Astrocyte (in vitro differentiated cells and primary cell): Measurements from ENCODE around the gene C8A. TPM values are rescaled to one million over a fixed set of nuclear protein-coding genes. Genes with fewer than 3 reads are reported as not detected.

Experiments used
- DNase-seq: peaks from one replicate; pipeline ENCODE4 v3.0.0-alpha.2; 2010; ENCODE audit warnings: low read depth
- FAIRE-seq: peaks from 2 replicates; lab custom pipeline; 2011; peaks lifted over from hg19 to GRCh38; lab: Jason Lieb, UNC
- H2AFZ ChIP-seq: 2 replicates; pipeline ENCODE4 v1.6.0; 2012; ENCODE audit warnings: low read depth, low read length, inconsistent platforms
- H3K27ac ChIP-seq: 2 replicates; pipeline ENCODE4 v1.5.1; 2011; ENCODE audit warnings: low read depth, low read length, inconsistent platforms
- H3K27me3 ChIP-seq: 2 replicates; pipeline ENCODE4 v1.6.0; 2011; ENCODE audit warnings: low read length, inconsistent platforms; ENCODE audit not compliant: insufficient read depth
- H3K36me3 ChIP-seq: 2 replicates; pipeline ENCODE4 v1.5.1; 2011; ENCODE audit warnings: low read length, inconsistent platforms; ENCODE audit not compliant: insufficient read depth
- H3K4me1 ChIP-seq: 2 replicates; pipeline ENCODE4 v1.5.1; 2011; ENCODE audit warnings: low read length, inconsistent platforms; ENCODE audit not compliant: insufficient read depth
- H3K4me2 ChIP-seq: 2 replicates; pipeline ENCODE4 v1.6.0; 2012; ENCODE audit warnings: low read length, inconsistent platforms
- H3K4me3 ChIP-seq: 2 replicates; pipeline ENCODE4 v1.5.1; 2011; ENCODE audit warnings: low read depth, mild to moderate bottlenecking, low read length, inconsistent platforms; ENCODE audit not compliant: insufficient read depth
- H3K79me2 ChIP-seq: 2 replicates; pipeline ENCODE4 v1.6.0; 2012; ENCODE audit warnings: mild to moderate bottlenecking, low read length, inconsistent platforms; ENCODE audit not compliant: insufficient read depth
- H3K9ac ChIP-seq: 2 replicates; pipeline ENCODE4 v1.6.0; 2012; ENCODE audit warnings: mild to moderate bottlenecking, low read length, inconsistent platforms
- H3K9me3 ChIP-seq: 2 replicates; pipeline ENCODE4 v1.5.1; 2012; ENCODE audit warnings: low read depth, mild to moderate bottlenecking, low read length, inconsistent platforms; ENCODE audit not compliant: insufficient read depth
- H4K20me1 ChIP-seq: 2 replicates; pipeline ENCODE4 v1.6.0; 2012; ENCODE audit warnings: low read length, inconsistent platforms; ENCODE audit not compliant: insufficient read depth
- H3K27ac Mint-ChIP-seq: one replicate; pipeline ENCODE4 v1.8.0; 2021; ENCODE audit warnings: mild to moderate bottlenecking, mixed read lengths; ENCODE audit not compliant: unreplicated experiment
- H3K27me3 Mint-ChIP-seq: one replicate; pipeline ENCODE4 v1.8.0; 2021; ENCODE audit warnings: low read depth, mixed read lengths; ENCODE audit not compliant: unreplicated experiment
- H3K36me3 Mint-ChIP-seq: one replicate; pipeline ENCODE4 v1.8.0; 2021; ENCODE audit warnings: low read depth, mixed read lengths; ENCODE audit not compliant: unreplicated experiment
- H3K4me1 Mint-ChIP-seq: one replicate; pipeline ENCODE4 v1.8.0; 2021; ENCODE audit warnings: low read depth, mixed read lengths; ENCODE audit not compliant: unreplicated experiment
- H3K4me3 Mint-ChIP-seq: one replicate; pipeline ENCODE4 v1.8.0; 2021; ENCODE audit warnings: mild to moderate bottlenecking, moderate library complexity, mixed read lengths; ENCODE audit not compliant: unreplicated experiment
- H3K9me3 Mint-ChIP-seq: one replicate; pipeline ENCODE4 v1.8.0; 2021; ENCODE audit warnings: mild to moderate bottlenecking, mixed read lengths; ENCODE audit not compliant: unreplicated experiment
- CTCF ChIP-seq: IDR thresholded peaks from 2 replicates; pipeline ENCODE4 v1.5.1; 2011; ENCODE audit warnings: low read depth, mild to moderate bottlenecking, inconsistent platforms, low read length, moderate library complexity; ENCODE audit not compliant: insufficient read depth
- EZH2 ChIP-seq: IDR thresholded peaks from 2 replicates; pipeline ENCODE4 v1.6.1; 2012; ENCODE audit warnings: mild to moderate bottlenecking, low read length, inconsistent platforms; ENCODE audit not compliant: insufficient read depth
- total RNA-seq: library from RNA; stranded (reverse); gene quantifications from 2 replicates; pipeline ENCODE4 v1.2.1, GENCODE V29; 2021

C8A gene
- total RNA-seq, 1 donor from 2014 or later, result not detected

DNA sequence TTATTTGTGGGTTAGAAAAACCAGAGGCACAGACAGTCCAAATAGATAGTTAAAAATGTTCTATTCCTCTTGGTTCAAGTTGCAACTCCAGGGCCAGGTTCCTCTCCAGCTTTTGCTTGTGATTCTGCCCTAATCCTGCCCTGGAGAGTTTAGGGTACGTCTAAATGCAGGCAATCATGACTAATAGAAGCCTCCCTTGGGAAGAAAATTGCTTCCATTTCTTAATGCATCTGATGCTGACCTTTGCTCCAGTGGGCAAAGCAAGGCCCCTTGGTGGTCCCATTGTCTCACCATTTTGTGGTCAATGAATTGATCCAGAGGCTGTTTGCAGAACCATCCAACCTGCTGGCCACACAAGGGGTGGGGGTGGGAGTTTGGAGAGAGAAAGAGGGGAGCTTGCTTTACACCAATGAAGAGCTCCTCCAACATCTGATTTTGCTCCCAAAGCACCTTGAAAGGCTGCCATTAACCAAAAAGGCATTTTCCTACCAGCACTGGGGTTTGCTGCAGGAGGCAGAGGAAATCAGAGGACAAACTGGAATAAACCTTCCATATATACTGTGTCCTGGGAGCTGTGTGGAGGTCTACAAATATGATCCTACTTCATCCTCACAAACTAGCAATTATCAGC is 79.9 kb downstream of the C8A start:
- H3K4me3 Mint-ChIP-seq, result no peak overlapping the region
- no peaks in the 10 kb centered on the region for H3K9me3 ChIP-seq
- H3K4me1 ChIP-seq, result no peaks in the 10 kb centered on the region
- H2AFZ ChIP-seq, result no peak overlapping the region
- DNase-seq (no peak), FAIRE-seq (no peak)
- H3K79me2 ChIP-seq, result no peaks in the 10 kb centered on the region
- H3K36me3 ChIP-seq, result no peaks in the 10 kb centered on the region
- no peaks in the 10 kb centered on the region for H4K20me1 ChIP-seq
- H3K9ac ChIP-seq, result no peak overlapping the region
- no peak overlapping the region for H3K4me3 ChIP-seq
- H3K36me3 Mint-ChIP-seq, result no peaks in the 10 kb centered on the region
- TF ChIP-seq EZH2, result no peak
- no peak for TF ChIP-seq CTCF
- no peak overlapping the region for H3K27ac Mint-ChIP-seq
- no peak overlapping the region for H3K4me2 ChIP-seq
- H3K9me3 Mint-ChIP-seq, result peaks cover 2% of the 10 kb centered on the region
- no peaks in the 10 kb centered on the region for H3K27me3 ChIP-seq
- peaks cover 5% of the 10 kb centered on the region for H3K4me1 Mint-ChIP-seq
- peaks cover 18% of the 10 kb centered on the region for H3K27me3 Mint-ChIP-seq
- no peak overlapping the region for H3K27ac ChIP-seq

DNA sequence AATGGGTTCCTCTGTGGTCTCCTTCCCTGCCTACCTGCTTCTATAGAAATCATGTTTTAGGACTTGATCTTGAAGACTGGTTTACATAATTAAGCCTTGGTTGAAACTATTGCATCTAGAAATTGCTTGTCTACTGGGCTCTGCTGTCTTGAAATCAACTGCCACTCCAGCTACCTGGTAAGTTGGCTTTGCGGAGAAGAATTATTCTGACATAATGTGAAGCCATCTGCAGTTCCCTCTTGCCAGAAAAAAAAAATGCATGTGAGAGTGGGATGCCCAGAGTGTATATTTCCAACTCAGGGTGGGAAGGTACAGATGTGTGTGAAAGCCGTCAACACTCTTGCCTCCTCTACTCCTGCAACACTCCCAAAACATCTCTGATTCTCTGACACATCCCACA is 84.0 kb downstream of the C8A start:
- Mint-ChIP-seq H3K36me3 (no peaks in the 10 kb centered on the region), H3K27me3 (peaks cover 12% of the 10 kb centered on the region), H3K4me3 (no peak overlapping the region), H3K27ac (no peak overlapping the region), H3K9me3 (no peaks in the 10 kb centered on the region), H3K4me1 (no peaks in the 10 kb centered on the region)
- DNase-seq, result no peak
- no peak for FAIRE-seq
- Histone ChIP-seq H3K79me2 (no peaks in the 10 kb centered on the region), H3K36me3 (no peaks in the 10 kb centered on the region), H3K4me1 (no peaks in the 10 kb centered on the region), H2AFZ (no peak overlapping the region), H3K27ac (no peak overlapping the region), H3K9me3 (no peaks in the 10 kb centered on the region), H3K4me2 (no peak overlapping the region), H3K27me3 (no peaks in the 10 kb centered on the region), H4K20me1 (no peaks in the 10 kb centered on the region), H3K9ac (no peak overlapping the region), H3K4me3 (no peak overlapping the region)
- TF ChIP-seq EZH2 (no peak), CTCF (no peak)

DNA sequence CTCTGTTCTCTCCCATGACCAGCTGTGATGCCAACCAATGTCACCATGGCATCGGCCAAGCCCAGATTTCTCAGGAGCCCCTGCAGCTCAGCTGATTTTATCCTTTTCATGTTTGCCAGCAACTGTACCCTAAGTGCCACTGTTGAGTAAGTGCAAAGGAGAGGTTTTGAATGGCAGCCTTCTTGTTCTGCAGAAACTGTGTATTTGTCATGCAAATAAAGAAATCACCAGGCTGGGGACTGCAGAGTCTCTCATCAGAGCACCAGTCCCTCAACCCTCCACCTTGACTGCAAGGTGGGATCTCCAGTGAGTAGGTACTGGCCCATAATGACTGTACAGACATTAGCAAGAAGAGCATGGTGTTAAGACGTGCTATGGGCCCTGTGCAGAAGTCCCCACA is 84.6 kb downstream of the C8A start:
- H3K27ac Mint-ChIP-seq, result no peak overlapping the region
- Histone ChIP-seq H3K9ac (no peak overlapping the region), H3K27me3 (no peaks in the 10 kb centered on the region), H3K27ac (no peak overlapping the region), H3K4me1 (no peaks in the 10 kb centered on the region), H3K4me2 (no peak overlapping the region), H3K36me3 (no peaks in the 10 kb centered on the region), H2AFZ (no peak overlapping the region), H3K4me3 (no peak overlapping the region), H3K79me2 (no peaks in the 10 kb centered on the region), H4K20me1 (no peaks in the 10 kb centered on the region), H3K9me3 (no peaks in the 10 kb centered on the region)
- no peaks in the 10 kb centered on the region for H3K36me3 Mint-ChIP-seq
- H3K27me3 Mint-ChIP-seq, result peaks cover 10% of the 10 kb centered on the region
- TF ChIP-seq CTCF (no peak), EZH2 (no peak)
- no peak overlapping the region for H3K4me3 Mint-ChIP-seq
- FAIRE-seq (no peak), DNase-seq (no peak)
- no peaks in the 10 kb centered on the region for H3K4me1 Mint-ChIP-seq
- H3K9me3 Mint-ChIP-seq, result no peaks in the 10 kb centered on the region
